Kidney epithelial cell (primary cell): Measurements from ENCODE around the gene ILDR1. TPM values are rescaled to one million over a fixed set of nuclear protein-coding genes. Genes with fewer than 3 reads are reported as not detected.
"Not testable (repeated sequence)": the region's sequence is repeated elsewhere in the genome, so short reads cannot be mapped to it uniquely, and the experiment has no call there.

ENCODE experiments used
- DNase-seq: peaks from one replicate; pipeline ENCODE4 v3.0.0-alpha.2; 2010; ENCODE audit warnings: low read depth
- H3K27me3 ChIP-seq: 2 replicates; pipeline ENCODE4 v1.6.0; 2011; ENCODE audit warnings: low read length; ENCODE audit not compliant: control insufficient read depth, insufficient read depth
- H3K36me3 ChIP-seq: 2 replicates; pipeline ENCODE4 v1.5.1; 2011; ENCODE audit warnings: low read length; ENCODE audit not compliant: control insufficient read depth, insufficient read depth
- H3K4me3 ChIP-seq: 2 replicates; pipeline ENCODE4 v1.5.1; 2011; ENCODE audit warnings: low read depth, mild to moderate bottlenecking, control low read depth, low read length
- CTCF ChIP-seq: IDR thresholded peaks from 2 replicates; pipeline ENCODE4 v1.5.1; 2011; ENCODE audit warnings: mild to moderate bottlenecking, moderate library complexity, low read length, control low read depth, inconsistent platforms; ENCODE audit not compliant: insufficient read depth, poor library complexity, severe bottlenecking
- total RNA-seq: library from RNA; depleted of rRNA; stranded (reverse); fragments of >200 nt; gene quantifications from 2 replicates; pipeline ENCODE4 v1.2.3, GENCODE V29; 2015

The ILDR1 gene
- total RNA-seq, 1 donor from 2014 or later, result 3.7 TPM

DNA sequence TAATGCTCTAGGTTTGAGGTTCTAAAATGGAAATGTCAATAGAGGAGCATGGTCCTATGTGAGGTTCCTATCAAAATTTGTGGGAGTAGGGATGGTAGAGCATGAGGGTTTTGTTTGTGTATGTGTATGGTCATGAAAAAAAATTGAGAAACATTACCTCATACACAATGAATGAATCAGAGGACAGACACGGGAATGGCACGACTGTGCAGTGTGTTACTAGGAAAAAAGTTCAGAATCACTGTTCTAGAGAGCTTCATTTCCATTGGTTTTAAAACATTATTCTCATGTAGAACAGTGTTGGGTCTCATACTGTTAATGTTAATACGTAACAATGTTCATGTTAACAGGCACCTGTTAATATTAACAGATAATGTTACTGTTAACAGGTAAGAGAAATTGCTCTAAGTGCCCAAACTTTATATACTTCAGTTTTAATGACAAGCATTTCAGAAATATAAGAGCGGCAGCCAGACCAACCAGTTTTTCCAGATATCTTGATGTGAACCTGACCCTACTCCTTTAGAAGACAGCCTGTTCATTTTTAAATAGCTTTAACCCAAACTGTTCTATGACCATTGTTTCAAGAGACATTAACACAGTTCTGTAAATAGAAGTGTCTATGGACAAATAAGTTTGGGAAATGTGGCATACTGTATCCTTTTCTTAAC, 79.8 kb downstream of the ILDR1 start:
- TF ChIP-seq CTCF, result no peak
- DNase-seq, result no peak
- Histone ChIP-seq H3K27me3 (no peaks in the 10 kb centered on the region), H3K4me3 (no peak overlapping the region), H3K36me3 (no peaks in the 10 kb centered on the region)

- Histone ChIP-seq H3K4me3 (no peak overlapping the region), H3K27me3 (no peaks in the 10 kb centered on the region), H3K36me3 (no peaks in the 10 kb centered on the region)
- TF ChIP-seq CTCF, result no peak
- DNase-seq, result no peak
Observed at GRCh38 chr3:121941592-121941991, 80.5 kb downstream of the ILDR1 start.

DNA sequence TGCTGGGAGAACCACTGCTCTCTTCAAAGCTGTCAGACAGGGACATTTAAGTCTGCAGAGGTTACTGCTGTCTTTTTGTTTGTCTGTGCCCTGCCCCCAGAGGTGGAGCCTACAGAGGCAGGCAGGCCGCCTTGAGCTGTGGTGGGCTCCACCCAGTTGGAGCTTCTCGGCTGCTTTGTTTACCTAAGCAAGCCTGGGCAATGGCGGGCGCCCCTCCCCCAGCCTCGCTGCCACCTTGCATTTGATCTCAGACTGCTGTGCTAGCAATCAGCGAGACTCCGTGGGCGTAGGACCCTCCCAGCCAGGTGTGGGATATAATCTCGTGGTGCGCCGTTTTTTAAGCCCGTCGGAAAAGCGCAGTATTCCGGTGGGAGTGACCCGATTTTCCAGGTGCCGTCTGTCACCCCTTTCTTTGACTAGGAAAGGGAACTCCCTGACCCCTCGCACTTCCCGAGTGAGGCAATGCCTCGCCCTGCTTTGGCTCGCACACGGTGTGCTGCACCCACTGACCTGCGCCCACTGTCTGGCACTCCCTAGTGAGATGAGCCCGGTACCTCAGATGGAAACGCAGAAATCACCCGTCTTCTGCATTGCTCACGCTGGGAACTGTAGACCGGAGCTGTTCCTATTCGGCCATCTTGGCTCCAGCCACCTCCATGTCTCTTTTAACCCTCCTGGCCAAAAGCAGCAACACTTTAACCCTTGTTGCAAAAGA, 83.7 kb downstream of the ILDR1 start:
- H3K27me3 ChIP-seq, H3K36me3 ChIP-seq, H3K4me3 ChIP-seq, DNase-seq: not testable (repeated sequence)

Other genes starting within 250 kb of the ILDR1 start
- 16.0 and 16.6 TPM in 2 replicates for gene IQCB1, start 187.2 kb downstream of the ILDR1 start, total RNA-seq
- 1.1 and 1.5 TPM in 2 replicates for gene EAF2, start 187.0 kb downstream of the ILDR1 start, total RNA-seq
- 0.07 and 0.63 TPM in 2 replicates for gene SLC15A2, start 127.8 kb downstream of the ILDR1 start, total RNA-seq
- not detected in 2 replicates for gene CD86, start 33.1 kb upstream of the ILDR1 start, total RNA-seq
- 0.04 and 0.07 TPM in 2 replicates for gene CASR, start 161.4 kb upstream of the ILDR1 start, total RNA-seq